ENCODE results near the gene HELZ.

- TF ChIP-seq CTCF (IDR thresholded peaks at IDR 0.05; ENCODE audit: low read depth, low read length, missing input control): no peak
- no peak for TF ChIP-seq RXRA (IDR thresholded peaks at IDR 0.05)
- TF ChIP-seq JUND (IDR thresholded peaks at IDR 0.05): no peak
- no peak for TF ChIP-seq FOXA1 (IDR thresholded peaks at IDR 0.05)
- TF ChIP-seq RAD21 (IDR thresholded peaks at IDR 0.05): no peak
- TF ChIP-seq ZBTB33 (IDR thresholded peaks at IDR 0.05): no peak
Observed at GRCh38 chr17:67136191-67137025, 108.6 kb downstream of the HELZ start.
